ENCODE results near the gene FAM107A. TPM values are rescaled to one million over a fixed set of nuclear protein-coding genes. Genes with fewer than 3 reads are reported as not detected.

FAM107A gene
- total RNA-seq, 1 experiment from 2014 or later, result not detected

- H3K9me3 Mint-ChIP-seq (ENCODE audit: unreplicated experiment), result no peaks in the 10 kb centered on the region
- intact Hi-C loops (cut with micrococcal nuclease), result no loop called here
- H3K36me3 Mint-ChIP-seq (ENCODE audit: insufficient read depth, unreplicated experiment), result no peaks in the 10 kb centered on the region
- TF ChIP-seq CTCF (IDR thresholded peaks at IDR 0.05; ENCODE audit: unreplicated experiment), result no peak
- peaks cover 12% of the 10 kb centered on the region for H3K27me3 Mint-ChIP-seq (ENCODE audit: insufficient read depth, unreplicated experiment)
- no peak for DNase-seq (ENCODE audit: unreplicated experiment)
- no peak overlapping the region for H3K27ac Mint-ChIP-seq (ENCODE audit: low read depth, unreplicated experiment)
- CTCF ChIA-PET, result interaction anchor here (1.4 kb wide), 1 partner anchor 16 kb away, joined by 5 read pairs; no protein-coding TSS in a partner anchor
- BruUV-seq (replicated peaks), result no TSS peak
- POLR2A ChIA-PET, result interaction anchor here (0.6 kb wide), 1 partner anchor 86 kb away, joined by 4 read pairs; no protein-coding TSS in a partner anchor
- no peaks in the 10 kb centered on the region for H3K4me1 Mint-ChIP-seq (ENCODE audit: insufficient read depth, unreplicated experiment)
- no peak overlapping the region for H3K4me3 Mint-ChIP-seq (ENCODE audit: unreplicated experiment)
Measured at GRCh38 chr3:58551636-58552180, 25.5 kb downstream of the FAM107A start.

GRCh38 chr3:58544541-58544940, 32.6 kb downstream of the FAM107A start:
- no peak for TF ChIP-seq CTCF (IDR thresholded peaks at IDR 0.05; ENCODE audit: unreplicated experiment)
- Mint-ChIP-seq H3K27me3 (ENCODE audit: insufficient read depth, unreplicated experiment) (peaks cover 11% of the 10 kb centered on the region), H3K27ac (ENCODE audit: low read depth, unreplicated experiment) (no peak overlapping the region), H3K36me3 (ENCODE audit: insufficient read depth, unreplicated experiment) (peaks cover 9% of the 10 kb centered on the region), H3K4me1 (ENCODE audit: insufficient read depth, unreplicated experiment) (no peaks in the 10 kb centered on the region), H3K4me3 (ENCODE audit: unreplicated experiment) (no peak overlapping the region), H3K9me3 (ENCODE audit: unreplicated experiment) (no peaks in the 10 kb centered on the region)
- no TSS peak for BruUV-seq (replicated peaks)
- intact Hi-C loops (cut with micrococcal nuclease), result no loop called here
- ChIA-PET POLR2A (no interaction called here), CTCF (no interaction called here)
- no peak for DNase-seq (ENCODE audit: unreplicated experiment)

GRCh38 chr3:58540176-58540858, 36.9 kb downstream of the FAM107A start:
- ChIA-PET POLR2A (interaction anchor here (0.6 kb wide), 1 partner anchor 104 kb away, joined by 3 read pairs; no protein-coding TSS in a partner anchor), CTCF (interaction anchor here (0.6 to 1.2 kb wide), 3 partner anchors 8 to 231 kb away, joined by 3 to 6 read pairs (median 3); no protein-coding TSS in a partner anchor)
- no peak for TF ChIP-seq CTCF (IDR thresholded peaks at IDR 0.05; ENCODE audit: unreplicated experiment)
- Mint-ChIP-seq H3K27me3 (ENCODE audit: insufficient read depth, unreplicated experiment) (peaks cover 11% of the 10 kb centered on the region), H3K4me3 (ENCODE audit: unreplicated experiment) (no peak overlapping the region), H3K27ac (ENCODE audit: low read depth, unreplicated experiment) (no peak overlapping the region), H3K36me3 (ENCODE audit: insufficient read depth, unreplicated experiment) (peaks cover 9% of the 10 kb centered on the region), H3K9me3 (ENCODE audit: unreplicated experiment) (no peaks in the 10 kb centered on the region), H3K4me1 (ENCODE audit: insufficient read depth, unreplicated experiment) (peaks cover 8% of the 10 kb centered on the region)
- BruUV-seq (replicated peaks), result no TSS peak
- intact Hi-C loops (cut with micrococcal nuclease), result no loop called here
- no peak for DNase-seq (ENCODE audit: unreplicated experiment)

- peaks cover 6% of the 10 kb centered on the region for H3K27me3 Mint-ChIP-seq (ENCODE audit: insufficient read depth, unreplicated experiment)
- intact Hi-C loops (cut with micrococcal nuclease), result no loop called here
- no peak overlapping the region for H3K27ac Mint-ChIP-seq (ENCODE audit: low read depth, unreplicated experiment)
- CTCF ChIA-PET, result interaction anchor here (0.6 to 1.2 kb wide), 4 partner anchors 8 to 931 kb away, joined by 3 to 6 read pairs (median 3); no protein-coding TSS in a partner anchor
- TF ChIP-seq CTCF (IDR thresholded peaks at IDR 0.05; ENCODE audit: unreplicated experiment), result no peak
- no peaks in the 10 kb centered on the region for H3K9me3 Mint-ChIP-seq (ENCODE audit: unreplicated experiment)
- H3K4me3 Mint-ChIP-seq (ENCODE audit: unreplicated experiment), result no peak overlapping the region
- POLR2A ChIA-PET, result interaction anchor here (0.7 to 1.3 kb wide), 2 partner anchors 92 to 106 kb away, joined by 3 to 4 read pairs; partner anchors contain the start of gene PDHB
- peaks cover 6% of the 10 kb centered on the region for H3K36me3 Mint-ChIP-seq (ENCODE audit: insufficient read depth, unreplicated experiment)
- peaks cover 8% of the 10 kb centered on the region for H3K4me1 Mint-ChIP-seq (ENCODE audit: insufficient read depth, unreplicated experiment)
- BruUV-seq (replicated peaks), result no TSS peak
- no peak for DNase-seq (ENCODE audit: unreplicated experiment)
Measured at GRCh38 chr3:58539626-58540025, 37.6 kb downstream of the FAM107A start.
